GM18519 (cell line): ENCODE results near the gene CNGA1.
"Not testable (repeated sequence)": the region's sequence is repeated elsewhere in the genome, so short reads cannot be mapped to it uniquely, and the experiment has no call there.

Experiments used
- ATAC-seq: cut with Tn5 transposase; IDR thresholded peaks from one replicate; pipeline ENCODE4 v1.9.1; 2021; ENCODE audit warnings: mild to moderate bottlenecking, moderate library complexity; ENCODE audit not compliant: unreplicated experiment, low FRiP score

Gene CNGA1

GRCh38 chr4:48031802-48032525 lies 15.5 kb upstream of the CNGA1 start:
- ATAC-seq = no peak

- no peak for ATAC-seq
Measured at GRCh38 chr4:48030470-48030869, 14.0 kb upstream of the CNGA1 start.

GRCh38 chr4:48028696-48029095 lies 12.2 kb upstream of the CNGA1 start:
- peak; percentile 75 for ATAC-seq

- ATAC-seq = peak; percentile 74
Measured at GRCh38 chr4:48027653-48028052, 11.2 kb upstream of the CNGA1 start.

GRCh38 chr4:48025005-48025404 lies 8.5 kb upstream of the CNGA1 start:
- no peak for ATAC-seq

- no peak for ATAC-seq
Measured at GRCh38 chr4:48024522-48024921, 8.0 kb upstream of the CNGA1 start.

GRCh38 chr4:48022192-48022799 lies 5.8 kb upstream of the CNGA1 start:
- ATAC-seq = no peak

- ATAC-seq = no peak
Measured at GRCh38 chr4:48021100-48021499, 4.6 kb upstream of the CNGA1 start.

- no peak for ATAC-seq
Measured at GRCh38 chr4:48018112-48018511, 1.6 kb upstream of the CNGA1 start.

GRCh38 chr4:48017108-48017571 lies 659 bp upstream of the CNGA1 start:
- no peak for ATAC-seq

GRCh38 chr4:48015678-48016077 lies 803 bp downstream of the CNGA1 start:
- ATAC-seq = no peak

- ATAC-seq = no peak
Measured at GRCh38 chr4:48015216-48015615, 1.3 kb downstream of the CNGA1 start.

- no peak for ATAC-seq
Measured at GRCh38 chr4:48012824-48013223, 3.7 kb downstream of the CNGA1 start.

GRCh38 chr4:48011722-48012121 lies 4.8 kb downstream of the CNGA1 start:
- no peak for ATAC-seq

GRCh38 chr4:48010906-48011305 lies 5.6 kb downstream of the CNGA1 start:
- ATAC-seq = not testable (repeated sequence)

- ATAC-seq = no peak
Measured at GRCh38 chr4:48008021-48008596, 8.4 kb downstream of the CNGA1 start.

GRCh38 chr4:48005781-48006180 lies 10.7 kb downstream of the CNGA1 start:
- no peak for ATAC-seq

- ATAC-seq = not testable (repeated sequence)
Measured at GRCh38 chr4:48003568-48003967, 12.9 kb downstream of the CNGA1 start.

GRCh38 chr4:48002267-48002666 lies 14.2 kb downstream of the CNGA1 start:
- no peak for ATAC-seq

- no peak for ATAC-seq
Measured at GRCh38 chr4:47996021-47996420, 20.5 kb downstream of the CNGA1 start.

- not testable (repeated sequence) for ATAC-seq
Measured at GRCh38 chr4:47992475-47992874, 24.0 kb downstream of the CNGA1 start.

- ATAC-seq = no peak
Measured at GRCh38 chr4:47990145-47990544, 26.3 kb downstream of the CNGA1 start.
